Measurements from ENCODE around the gene ADIPOR2. TPM values are rescaled to one million over a fixed set of nuclear protein-coding genes. Genes with fewer than 3 reads are reported as not detected.

The ADIPOR2 gene
- total RNA-seq, 1 experiment from 2014 or later: 26.5 TPM

- no peak for TF ChIP-seq EZH2 (IDR thresholded peaks at IDR 0.05; ENCODE audit: low read length, unreplicated experiment)
- TF ChIP-seq EZH2phosphoT487 (IDR thresholded peaks at IDR 0.05; ENCODE audit: borderline replicate concordance, low read length): no peak
- TF ChIP-seq, protein P1, sequence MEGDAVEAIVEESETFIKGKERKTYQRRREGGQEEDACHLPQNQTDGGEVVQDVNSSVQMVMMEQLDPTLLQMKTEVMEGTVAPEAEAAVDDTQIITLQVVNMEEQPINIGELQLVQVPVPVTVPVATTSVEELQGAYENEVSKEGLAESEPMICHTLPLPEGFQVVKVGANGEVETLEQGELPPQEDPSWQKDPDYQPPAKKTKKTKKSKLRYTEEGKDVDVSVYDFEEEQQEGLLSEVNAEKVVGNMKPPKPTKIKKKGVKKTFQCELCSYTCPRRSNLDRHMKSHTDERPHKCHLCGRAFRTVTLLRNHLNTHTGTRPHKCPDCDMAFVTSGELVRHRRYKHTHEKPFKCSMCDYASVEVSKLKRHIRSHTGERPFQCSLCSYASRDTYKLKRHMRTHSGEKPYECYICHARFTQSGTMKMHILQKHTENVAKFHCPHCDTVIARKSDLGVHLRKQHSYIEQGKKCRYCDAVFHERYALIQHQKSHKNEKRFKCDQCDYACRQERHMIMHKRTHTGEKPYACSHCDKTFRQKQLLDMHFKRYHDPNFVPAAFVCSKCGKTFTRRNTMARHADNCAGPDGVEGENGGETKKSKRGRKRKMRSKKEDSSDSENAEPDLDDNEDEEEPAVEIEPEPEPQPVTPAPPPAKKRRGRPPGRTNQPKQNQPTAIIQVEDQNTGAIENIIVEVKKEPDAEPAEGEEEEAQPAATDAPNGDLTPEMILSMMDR (conservative IDR thresholded peaks at IDR 0.05; ENCODE audit: low read depth, low read length): no peak
- CTCF ChIA-PET: no interaction called here
- no peak overlapping the region for H2AFZ ChIP-seq (ENCODE audit: low read length)
Measured at GRCh38 chr12:1716215-1716862, 25.5 kb downstream of the ADIPOR2 start.

DNA sequence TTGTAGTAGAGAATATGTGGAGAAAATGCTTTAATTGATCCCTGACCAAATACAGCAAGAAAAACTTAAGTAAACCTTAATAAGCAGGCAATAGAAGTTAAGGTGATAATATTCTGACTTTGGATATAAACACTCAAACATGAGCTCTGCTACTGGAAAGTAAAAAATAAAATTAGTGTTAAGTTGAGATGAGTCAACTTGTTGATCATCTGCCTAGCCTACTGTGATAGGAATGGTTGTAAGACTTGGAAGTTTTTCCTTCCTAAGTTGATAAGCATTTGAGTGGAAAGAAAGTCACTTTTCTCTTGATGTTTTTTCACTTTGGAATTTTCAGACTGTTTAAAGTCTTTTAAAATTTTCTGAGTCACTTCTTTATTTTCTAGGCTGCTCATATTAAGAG, 26.0 kb downstream of the ADIPOR2 start:
- Histone ChIP-seq H3K79me2 (ENCODE audit: low read length) (peaks cover 83% of the 10 kb centered on the region), H2AFZ (ENCODE audit: low read length) (no peak overlapping the region), H3K4me1 (ENCODE audit: insufficient read depth, low read length) (peaks cover 12% of the 10 kb centered on the region), H3K27me3 (ENCODE audit: low read length) (no peaks in the 10 kb centered on the region), H3K9ac (ENCODE audit: low read length) (no peak overlapping the region), H3K27ac (ENCODE audit: low read length) (no peak overlapping the region), H3K36me3 (ENCODE audit: low read depth, low read length) (peaks cover 7% of the 10 kb centered on the region; the same call in 1 of the 2 replicates), H3K9me3 (ENCODE audit: low read length) (no peaks in the 10 kb centered on the region), H3K4me3 (ENCODE audit: low read length) (no peak overlapping the region), H4K20me1 (ENCODE audit: low read length) (peaks cover 6% of the 10 kb centered on the region; the same call in 1 of the 2 replicates), H3K9me2 (replicated peaks; ENCODE audit: low read length) (no peaks in the 10 kb centered on the region), H3F3A (ENCODE audit: low read length, unreplicated experiment) (no peaks in the 10 kb centered on the region), H3K4me2 (ENCODE audit: low read length) (no peak overlapping the region)
- TF ChIP-seq, protein P1 (conservative IDR thresholded peaks at IDR 0.05; ENCODE audit: low read depth, low read length): no peak
- CTCF ChIA-PET: no interaction called here
- intact Hi-C loops (cut with micrococcal nuclease): no loop called here
- no TSS peak for BruUV-seq (replicated peaks)
- POLR2A ChIA-PET (ENCODE audit: unreplicated experiment): no interaction called here
- ATAC-seq: no peak
- DNase-seq: no peak

More at GRCh38 chr12:1716215-1716862, 25.5 kb downstream of the ADIPOR2 start:
- Histone ChIP-seq H3K4me2 (ENCODE audit: low read length) (0 out of 2 replicates have a peak overlapping the region, but pooled peaks have one; percentile 24), H3K4me1 (ENCODE audit: insufficient read depth, low read length) (peaks cover 12% of the 10 kb centered on the region), H4K20me1 (ENCODE audit: low read length) (no peaks in the 10 kb centered on the region; the same call in 1 of the 2 replicates), H3K9me2 (replicated peaks; ENCODE audit: low read length) (no peaks in the 10 kb centered on the region), H3K36me3 (ENCODE audit: low read depth, low read length) (peaks cover 7% of the 10 kb centered on the region; the same call in 1 of the 2 replicates), H3K4me3 (ENCODE audit: low read length) (no peak overlapping the region), H3K79me2 (ENCODE audit: low read length) (peaks cover 83% of the 10 kb centered on the region), H3K9me3 (ENCODE audit: low read length) (no peaks in the 10 kb centered on the region), H3K27ac (ENCODE audit: low read length) (no peak overlapping the region), H3F3A (ENCODE audit: low read length, unreplicated experiment) (no peaks in the 10 kb centered on the region), H3K27me3 (ENCODE audit: low read length) (no peaks in the 10 kb centered on the region), H3K9ac (ENCODE audit: low read length) (no peak overlapping the region)
- intact Hi-C loops (cut with micrococcal nuclease): no loop called here
- no TSS peak for BruUV-seq (replicated peaks)
- DNase-seq: no peak
- POLR2A ChIA-PET (ENCODE audit: unreplicated experiment): no interaction called here
- peak; percentile 38; the same call in 1 of the 2 replicates for ATAC-seq

- intact Hi-C loops (cut with micrococcal nuclease): no loop called here
- ATAC-seq: no peak
Measured at GRCh38 chr12:1719139-1719538, 28.3 kb downstream of the ADIPOR2 start.

More at GRCh38 chr12:1719139-1719538, 28.3 kb downstream of the ADIPOR2 start:
- no peak overlapping the region for H3K4me3 ChIP-seq (ENCODE audit: low read length)
- H3K9me3 ChIP-seq (ENCODE audit: low read length): no peaks in the 10 kb centered on the region
- H4K20me1 ChIP-seq (ENCODE audit: low read length): peaks cover 6% of the 10 kb centered on the region; the same call in 1 of the 2 replicates
- H3F3A ChIP-seq (ENCODE audit: low read length, unreplicated experiment): no peaks in the 10 kb centered on the region
- no peak overlapping the region for H3K4me2 ChIP-seq (ENCODE audit: low read length)
- CTCF ChIA-PET: no interaction called here
- peaks cover 12% of the 10 kb centered on the region for H3K4me1 ChIP-seq (ENCODE audit: insufficient read depth, low read length)
- POLR2A ChIA-PET (ENCODE audit: unreplicated experiment): no interaction called here
- DNase-seq: no peak
- BruUV-seq (replicated peaks): no TSS peak
- peaks cover 7% of the 10 kb centered on the region; the same call in 1 of the 2 replicates for H3K36me3 ChIP-seq (ENCODE audit: low read depth, low read length)
- H3K79me2 ChIP-seq (ENCODE audit: low read length): peaks cover 83% of the 10 kb centered on the region
- TF ChIP-seq EZH2phosphoT487 (IDR thresholded peaks at IDR 0.05; ENCODE audit: borderline replicate concordance, low read length): no peak
- TF ChIP-seq, protein P1 (conservative IDR thresholded peaks at IDR 0.05; ENCODE audit: low read depth, low read length): no peak
- TF ChIP-seq EZH2 (IDR thresholded peaks at IDR 0.05; ENCODE audit: low read length, unreplicated experiment): no peak
- no peak overlapping the region for H2AFZ ChIP-seq (ENCODE audit: low read length)
- H3K9me2 ChIP-seq (replicated peaks; ENCODE audit: low read length): no peaks in the 10 kb centered on the region
- no peak overlapping the region for H3K9ac ChIP-seq (ENCODE audit: low read length)
- H3K27ac ChIP-seq (ENCODE audit: low read length): no peak overlapping the region
- H3K27me3 ChIP-seq (ENCODE audit: low read length): no peaks in the 10 kb centered on the region

Data from PC-3 (cell line).